K562 (cell line): ENCODE results near the gene BPHL. TPM values are rescaled to one million over a fixed set of nuclear protein-coding genes. Genes with fewer than 3 reads are reported as not detected.

Experiments used
- ATF1 ChIP-seq, 2 experiments: fragments of 450-650 bp in 1 of 2; IDR thresholded peaks; 2 replicates each; pipeline ENCODE4 v1.6.1; 2016; ENCODE audit warnings: missing compliant biosample characterization in 1 of 2, missing genetic modification characterization in 1 of 2
- CAMTA2 ChIP-seq: fragments of 250-450 bp; sonication (Bioruptor Pico); conservative IDR thresholded peaks from 2 replicates; pipeline ENCODE4 v1.5.1; 2022
- CTBP1 ChIP-seq: fragments of 450-650 bp; IDR thresholded peaks from 2 replicates; pipeline ENCODE4 v1.6.1; 2016; ENCODE audit warnings: borderline replicate concordance
- DPF2 ChIP-seq: fragments of 450-650 bp; IDR thresholded peaks from 2 replicates; pipeline ENCODE4 v1.6.1; 2016
- FOXJ3 ChIP-seq: sonication (generic); formaldehyde crosslinking; IDR thresholded peaks from 2 replicates; pipeline ENCODE4 v1.4.0; 2020; ENCODE audit warnings: mild to moderate bottlenecking, missing genetic modification reagents
- JUNB ChIP-seq: fragments of 450-650 bp; formaldehyde crosslinking; conservative IDR thresholded peaks from 2 replicates; pipeline ENCODE4 v1.4.0; 2020; ENCODE audit warnings: mild to moderate bottlenecking
- NCOR1 ChIP-seq: fragments of 450-650 bp; IDR thresholded peaks from 2 replicates; pipeline ENCODE4 v1.6.1; 2016; ENCODE audit warnings: mild to moderate bottlenecking, moderate library complexity
- RNF2 ChIP-seq: sonication (generic); IDR thresholded peaks from 2 replicates; pipeline ENCODE4 v1.6.1; 2016
- SMARCA5 ChIP-seq: fragments of 450-650 bp; IDR thresholded peaks from 2 replicates; pipeline ENCODE4 v1.6.1; 2016
- SNRNP70 ChIP-seq: fragments of 200-400 bp; formaldehyde crosslinking; optimal IDR thresholded peaks from 2 replicates; pipeline ENCODE3; 2017; ENCODE audit warnings: low read depth, low read length
- TCF7 ChIP-seq: sonication (generic); IDR thresholded peaks from 2 replicates; pipeline ENCODE4 v1.6.1; 2016; ENCODE audit warnings: antibody characterized with exemption, borderline replicate concordance
- TGIF2 ChIP-seq: sonication (generic); formaldehyde crosslinking; IDR thresholded peaks from 2 replicates; pipeline ENCODE4 v1.8.1; 2022; ENCODE audit warnings: mild to moderate bottlenecking, missing genetic modification reagents, moderate library complexity
- ZBTB8A ChIP-seq: fragments of 450-650 bp; IDR thresholded peaks from 2 replicates; pipeline ENCODE4 v1.6.1; 2018; ENCODE audit warnings: mild to moderate bottlenecking, moderate library complexity; ENCODE audit not compliant: partially characterized antibody
- ZFPM2 ChIP-seq: fragments of 250-450 bp; sonication (Bioruptor Pico); IDR thresholded peaks from 2 replicates; pipeline ENCODE4 v1.5.1; 2022; ENCODE audit warnings: mild to moderate bottlenecking
- ZNF41 ChIP-seq: fragments of 250-450 bp; sonication (Bioruptor Pico); conservative IDR thresholded peaks from 2 replicates; pipeline ENCODE4 v1.4.0; 2020; ENCODE audit warnings: mild to moderate bottlenecking
- polyA plus RNA-seq, 8 experiments: library from polyadenylated mRNA; depleted of rRNA in 4 of 8; stranded (reverse) in 5 of 8; unstranded in 3 of 8; fragments of >200 nt; fragmentation: Nextera tagmentation in 2 of 8; fragmentation: Illumina TruSeq in 1 of 8; extraction: Ambion mirVana in 2 of 8; extraction: Trizol in 1 of 8; gene quantifications; 2 replicates each; pipeline versions ENCODE4 v1.2.1 to v1.2.3, GENCODE V29; 2011 to 2014; ENCODE audit warnings: inconsistent platforms in 1 of 8, missing spikeins in 1 of 8
- total RNA-seq, 7 experiments: library from RNA; depleted of rRNA in 6 of 7; stranded (reverse); fragments of >200 nt in 6 of 7; fragmentation: Illumina TruSeq in 2 of 7; extraction: Trizol in 2 of 7; gene quantifications; 2 replicates each; pipeline versions ENCODE4 v1.2.1 to v1.2.3, GENCODE V29; 2011 to 2021; ENCODE audit warnings: low replicate concordance in 1 of 7
- TF ChIP-seq, protein P1 (sequence below): fragments of 250-450 bp; sonication (Bioruptor Pico); IDR thresholded peaks from 2 replicates; pipeline ENCODE4 v1.4.0; 2020; ENCODE audit warnings: borderline replicate concordance
- TF ChIP-seq, protein P2 (sequence below): fragments of 150-350 bp; IDR thresholded peaks from 2 replicates; pipeline ENCODE4 v1.6.1; 2014; ENCODE audit warnings: low read depth, mild to moderate bottlenecking, low read length, borderline replicate concordance
- TF ChIP-seq, protein P3 (sequence below), 2 experiments: fragments of 450-650 bp in 1 of 2; sonication (generic) in 1 of 2; formaldehyde crosslinking in 1 of 2; IDR thresholded peaks in 1 of 2; conservative IDR thresholded peaks in 1 of 2; 2 replicates each; pipeline versions ENCODE4 v1.6.1 to v1.8.1; 2016 to 2023; ENCODE audit warnings: mild to moderate bottlenecking in 2 of 2, moderate library complexity in 2 of 2, inconsistent platforms in 1 of 2, missing genetic modification reagents in 1 of 2
- TF ChIP-seq, protein P4 (sequence below): sonication (generic); IDR thresholded peaks from 2 replicates; pipeline ENCODE4 v1.6.1; 2016
- TF ChIP-seq, protein P5 (sequence below): fragments of 450-650 bp; formaldehyde crosslinking; IDR thresholded peaks from 2 replicates; pipeline ENCODE4 v1.4.0; 2020; ENCODE audit warnings: mild to moderate bottlenecking

BPHL gene
- total and polyA plus RNA-seq, 9 of the 15 experiments (the other 6 are each of a cell fraction or from before 2014, with no cell fraction given), result 3.5 to 17.4 (median 8.2) TPM

DNA sequence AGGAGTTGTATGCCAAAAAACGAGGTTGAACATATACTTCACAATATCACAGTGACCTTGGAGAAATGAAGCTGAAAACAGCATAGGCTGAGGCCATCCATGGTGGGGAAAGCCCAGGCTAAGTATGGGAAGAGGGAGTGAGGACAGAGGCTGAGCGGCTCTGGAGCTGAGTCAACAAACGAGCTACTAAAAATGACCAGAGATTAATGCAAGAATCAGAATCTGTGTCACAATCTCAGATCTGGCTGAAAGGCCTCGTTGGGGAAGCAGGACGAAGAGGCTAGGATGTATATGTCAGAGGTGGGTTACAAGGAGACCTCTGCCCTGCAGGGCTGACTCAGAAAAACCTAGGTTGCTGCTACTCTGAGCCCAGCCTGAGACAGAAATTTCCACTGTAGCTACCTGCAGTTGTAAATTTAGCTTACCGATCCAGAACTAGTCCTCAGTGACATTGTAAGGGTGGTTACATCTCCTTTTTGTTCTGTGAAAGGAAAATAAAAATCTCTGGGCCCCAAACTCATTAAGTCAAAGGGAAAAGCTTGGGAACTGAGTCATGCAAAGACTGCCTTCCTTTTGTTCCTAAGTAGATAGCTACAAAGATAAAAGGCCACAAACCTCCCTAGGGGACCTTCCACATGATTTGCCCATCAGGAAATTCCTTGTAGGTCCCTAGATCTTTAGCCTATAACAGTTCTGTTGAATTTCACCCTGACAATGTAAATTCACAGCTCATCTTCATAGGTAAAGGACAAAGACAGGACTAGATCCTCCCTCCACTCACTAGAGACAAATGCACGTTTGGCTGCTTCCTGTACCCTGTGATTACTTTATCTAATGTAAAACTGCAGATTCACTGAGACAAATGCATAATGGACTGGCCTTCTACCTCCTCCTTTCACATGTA lies 47.4 kb downstream of the BPHL start (continued):
- TF ChIP-seq, protein P1, sequence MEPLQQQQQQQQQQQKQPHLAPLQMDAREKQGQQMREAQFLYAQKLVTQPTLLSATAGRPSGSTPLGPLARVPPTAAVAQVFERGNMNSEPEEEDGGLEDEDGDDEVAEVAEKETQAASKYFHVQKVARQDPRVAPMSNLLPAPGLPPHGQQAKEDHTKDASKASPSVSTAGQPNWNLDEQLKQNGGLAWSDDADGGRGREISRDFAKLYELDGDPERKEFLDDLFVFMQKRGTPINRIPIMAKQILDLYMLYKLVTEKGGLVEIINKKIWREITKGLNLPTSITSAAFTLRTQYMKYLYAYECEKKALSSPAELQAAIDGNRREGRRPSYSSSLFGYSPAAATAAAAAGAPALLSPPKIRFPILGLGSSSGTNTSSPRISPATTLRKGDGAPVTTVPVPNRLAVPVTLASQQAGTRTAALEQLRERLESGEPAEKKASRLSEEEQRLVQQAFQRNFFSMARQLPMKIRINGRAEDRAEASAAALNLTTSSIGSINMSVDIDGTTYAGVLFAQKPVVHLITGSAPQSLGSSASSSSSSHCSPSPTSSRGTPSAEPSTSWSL (CRISPR knock-in tag), result no peak
- TF ChIP-seq DPF2, result peak; percentile 83
- no peak for TF ChIP-seq TGIF2
- no peak for TF ChIP-seq SNRNP70
- 0 out of 2 replicates have a peak, but pooled peaks have one; percentile 47 for TF ChIP-seq ZFPM2 (CRISPR knock-in tag)
- TF ChIP-seq CTBP1, result peak; percentile 38; the same call in 1 of the 2 replicates
- TF ChIP-seq NCOR1, result 0 out of 2 replicates have a peak, but pooled peaks have one; percentile 25
- no peak for TF ChIP-seq ATF1 (CRISPR knock-in tag; IDR thresholded peaks at IDR 0.05)
- TF ChIP-seq ATF1 (tag; IDR thresholded peaks at IDR 0.05), result no peak; the same call in 1 of the 2 replicates
- TF ChIP-seq TCF7, result no peak
- TF ChIP-seq, protein P2, sequence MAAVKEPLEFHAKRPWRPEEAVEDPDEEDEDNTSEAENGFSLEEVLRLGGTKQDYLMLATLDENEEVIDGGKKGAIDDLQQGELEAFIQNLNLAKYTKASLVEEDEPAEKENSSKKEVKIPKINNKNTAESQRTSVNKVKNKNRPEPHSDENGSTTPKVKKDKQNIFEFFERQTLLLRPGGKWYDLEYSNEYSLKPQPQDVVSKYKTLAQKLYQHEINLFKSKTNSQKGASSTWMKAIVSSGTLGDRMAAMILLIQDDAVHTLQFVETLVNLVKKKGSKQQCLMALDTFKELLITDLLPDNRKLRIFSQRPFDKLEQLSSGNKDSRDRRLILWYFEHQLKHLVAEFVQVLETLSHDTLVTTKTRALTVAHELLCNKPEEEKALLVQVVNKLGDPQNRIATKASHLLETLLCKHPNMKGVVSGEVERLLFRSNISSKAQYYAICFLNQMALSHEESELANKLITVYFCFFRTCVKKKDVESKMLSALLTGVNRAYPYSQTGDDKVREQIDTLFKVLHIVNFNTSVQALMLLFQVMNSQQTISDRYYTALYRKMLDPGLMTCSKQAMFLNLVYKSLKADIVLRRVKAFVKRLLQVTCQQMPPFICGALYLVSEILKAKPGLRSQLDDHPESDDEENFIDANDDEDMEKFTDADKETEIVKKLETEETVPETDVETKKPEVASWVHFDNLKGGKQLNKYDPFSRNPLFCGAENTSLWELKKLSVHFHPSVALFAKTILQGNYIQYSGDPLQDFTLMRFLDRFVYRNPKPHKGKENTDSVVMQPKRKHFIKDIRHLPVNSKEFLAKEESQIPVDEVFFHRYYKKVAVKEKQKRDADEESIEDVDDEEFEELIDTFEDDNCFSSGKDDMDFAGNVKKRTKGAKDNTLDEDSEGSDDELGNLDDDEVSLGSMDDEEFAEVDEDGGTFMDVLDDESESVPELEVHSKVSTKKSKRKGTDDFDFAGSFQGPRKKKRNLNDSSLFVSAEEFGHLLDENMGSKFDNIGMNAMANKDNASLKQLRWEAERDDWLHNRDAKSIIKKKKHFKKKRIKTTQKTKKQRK, result no peak
- TF ChIP-seq, protein P3, sequence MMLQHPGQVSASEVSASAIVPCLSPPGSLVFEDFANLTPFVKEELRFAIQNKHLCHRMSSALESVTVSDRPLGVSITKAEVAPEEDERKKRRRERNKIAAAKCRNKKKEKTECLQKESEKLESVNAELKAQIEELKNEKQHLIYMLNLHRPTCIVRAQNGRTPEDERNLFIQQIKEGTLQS (IDR thresholded peaks at IDR 0.05), result peak; percentile 63; the same call in 1 of the 2 replicates
- TF ChIP-seq, protein P3 (CRISPR knock-in tag; conservative IDR thresholded peaks at IDR 0.05), result no peak
- TF ChIP-seq, protein P4, sequence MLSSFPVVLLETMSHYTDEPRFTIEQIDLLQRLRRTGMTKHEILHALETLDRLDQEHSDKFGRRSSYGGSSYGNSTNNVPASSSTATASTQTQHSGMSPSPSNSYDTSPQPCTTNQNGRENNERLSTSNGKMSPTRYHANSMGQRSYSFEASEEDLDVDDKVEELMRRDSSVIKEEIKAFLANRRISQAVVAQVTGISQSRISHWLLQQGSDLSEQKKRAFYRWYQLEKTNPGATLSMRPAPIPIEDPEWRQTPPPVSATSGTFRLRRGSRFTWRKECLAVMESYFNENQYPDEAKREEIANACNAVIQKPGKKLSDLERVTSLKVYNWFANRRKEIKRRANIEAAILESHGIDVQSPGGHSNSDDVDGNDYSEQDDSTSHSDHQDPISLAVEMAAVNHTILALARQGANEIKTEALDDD, result peak; percentile 82
- TF ChIP-seq ZNF41 (CRISPR knock-in tag), result no peak
- no peak for TF ChIP-seq FOXJ3 (CRISPR knock-in tag)
- TF ChIP-seq SMARCA5, result no peak
- TF ChIP-seq CAMTA2 (CRISPR knock-in tag), result 0 out of 2 replicates have a peak, but pooled peaks have one; percentile 59
- TF ChIP-seq ZBTB8A, result no peak
- TF ChIP-seq RNF2, result no peak
- TF ChIP-seq, protein P5, sequence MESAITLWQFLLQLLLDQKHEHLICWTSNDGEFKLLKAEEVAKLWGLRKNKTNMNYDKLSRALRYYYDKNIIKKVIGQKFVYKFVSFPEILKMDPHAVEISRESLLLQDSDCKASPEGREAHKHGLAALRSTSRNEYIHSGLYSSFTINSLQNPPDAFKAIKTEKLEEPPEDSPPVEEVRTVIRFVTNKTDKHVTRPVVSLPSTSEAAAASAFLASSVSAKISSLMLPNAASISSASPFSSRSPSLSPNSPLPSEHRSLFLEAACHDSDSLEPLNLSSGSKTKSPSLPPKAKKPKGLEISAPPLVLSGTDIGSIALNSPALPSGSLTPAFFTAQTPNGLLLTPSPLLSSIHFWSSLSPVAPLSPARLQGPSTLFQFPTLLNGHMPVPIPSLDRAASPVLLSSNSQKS (CRISPR knock-in tag), result no peak
- TF ChIP-seq JUNB (CRISPR knock-in tag), result no peak
